Activated CD8-positive, alpha-beta memory T cell treated with anti-CD3 and anti-CD28 coated beads, Interleukin-2, amount 50 U/mL, for 24 hours (primary cell): ENCODE measurements around the gene LOXL3.

ENCODE experiments used
- DNase-seq: peaks from one replicate; pipeline ENCODE4 v3.0.0-alpha.2; 2020; ENCODE audit errors: extremely low read depth

Gene LOXL3

GRCh38 chr2:74505448-74506246, 48.1 kb downstream of the LOXL3 start:
- no peak for DNase-seq

DNA sequence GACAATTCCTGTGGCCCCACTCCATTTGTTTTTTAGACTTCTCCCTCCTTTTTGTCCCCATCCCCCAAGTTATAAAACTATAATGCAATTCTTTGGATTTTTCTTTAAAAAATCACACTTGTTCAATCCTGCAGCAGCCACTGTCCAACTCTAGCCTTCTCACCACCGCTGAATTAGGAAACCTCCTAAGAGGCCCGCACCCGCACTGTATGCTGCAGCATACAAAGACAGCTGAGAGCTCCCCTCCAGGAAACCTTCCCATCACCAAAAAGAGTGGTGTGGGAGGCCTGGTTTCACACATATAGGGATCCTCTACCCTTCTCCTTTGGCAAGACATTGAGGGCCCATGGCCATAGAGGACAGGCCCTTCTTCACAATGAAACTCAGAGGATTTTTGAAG, 49.2 kb downstream of the LOXL3 start:
- no peak for DNase-seq

DNA sequence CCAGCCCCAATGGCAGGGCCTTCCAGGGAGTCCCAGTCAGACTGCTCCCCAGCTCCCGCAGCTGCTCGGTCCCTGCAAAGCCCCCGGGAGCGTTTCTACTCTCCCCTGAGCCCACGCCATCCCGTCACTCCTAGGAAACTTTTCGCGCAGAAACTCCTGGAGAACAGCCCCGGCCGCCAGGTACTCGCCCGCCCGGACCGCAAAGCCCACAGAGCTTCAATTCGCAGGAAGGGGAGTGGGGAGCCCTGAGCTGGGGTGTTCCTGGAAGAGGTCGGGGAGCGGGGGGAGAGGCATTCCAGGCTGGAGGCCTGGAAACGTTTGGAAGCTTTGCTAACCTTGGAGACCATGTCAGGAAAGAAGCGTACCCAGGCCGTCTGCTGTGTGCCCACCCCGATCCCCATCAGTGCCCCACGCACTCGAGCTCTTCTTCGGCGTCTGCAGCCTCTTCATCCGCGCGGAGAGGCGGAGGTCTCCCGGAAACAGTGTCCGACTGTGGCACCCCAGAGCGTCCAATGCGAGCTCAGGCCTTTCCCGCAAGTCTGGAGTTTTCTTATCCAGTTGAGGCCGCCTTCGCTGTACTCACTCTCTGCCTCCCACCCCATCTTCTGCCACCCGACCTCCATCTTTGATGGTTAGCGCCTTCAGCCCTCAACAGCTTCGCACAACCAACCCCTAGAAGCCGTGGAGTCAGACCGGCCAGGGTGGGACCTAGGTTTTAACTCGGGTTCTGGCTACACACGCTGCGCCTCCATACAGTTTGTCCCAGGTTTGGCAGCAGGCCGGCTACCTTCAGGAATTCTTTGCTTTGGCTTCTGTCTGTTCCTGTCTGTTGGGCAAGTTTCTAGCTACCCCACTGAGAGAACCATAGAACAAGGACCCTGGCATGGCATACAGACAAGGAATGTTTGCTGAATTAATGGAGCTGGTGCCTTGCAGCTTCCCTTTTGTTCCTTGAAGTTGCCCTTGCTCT, 50.0 kb downstream of the LOXL3 start:
- no peak for DNase-seq

GRCh38 chr2:74502720-74503505, 50.8 kb downstream of the LOXL3 start:
- no peak for DNase-seq

GRCh38 chr2:74502147-74502719, 51.5 kb downstream of the LOXL3 start:
- DNase-seq: no peak

- no peak for DNase-seq
Observed at GRCh38 chr2:74501335-74502071, 52.2 kb downstream of the LOXL3 start.

DNA sequence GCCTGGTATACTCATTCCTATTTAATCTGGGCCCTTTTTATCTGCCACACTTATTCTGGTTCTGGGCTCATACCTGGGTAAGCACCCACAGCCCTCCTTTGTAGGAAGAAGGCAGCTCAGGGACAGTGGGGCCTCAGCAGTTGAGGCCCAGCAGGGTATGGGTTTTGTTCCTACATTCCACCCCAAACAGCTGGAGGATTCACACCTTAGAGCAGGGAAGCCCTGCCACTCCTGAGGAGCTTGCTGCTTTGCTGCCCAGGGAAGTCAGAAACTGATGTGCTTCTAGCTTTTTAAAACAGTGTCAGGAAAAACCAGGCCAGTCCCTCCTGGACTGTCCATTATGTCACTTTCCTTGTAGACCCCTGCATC, 53.2 kb downstream of the LOXL3 start:
- DNase-seq: no peak

DNA sequence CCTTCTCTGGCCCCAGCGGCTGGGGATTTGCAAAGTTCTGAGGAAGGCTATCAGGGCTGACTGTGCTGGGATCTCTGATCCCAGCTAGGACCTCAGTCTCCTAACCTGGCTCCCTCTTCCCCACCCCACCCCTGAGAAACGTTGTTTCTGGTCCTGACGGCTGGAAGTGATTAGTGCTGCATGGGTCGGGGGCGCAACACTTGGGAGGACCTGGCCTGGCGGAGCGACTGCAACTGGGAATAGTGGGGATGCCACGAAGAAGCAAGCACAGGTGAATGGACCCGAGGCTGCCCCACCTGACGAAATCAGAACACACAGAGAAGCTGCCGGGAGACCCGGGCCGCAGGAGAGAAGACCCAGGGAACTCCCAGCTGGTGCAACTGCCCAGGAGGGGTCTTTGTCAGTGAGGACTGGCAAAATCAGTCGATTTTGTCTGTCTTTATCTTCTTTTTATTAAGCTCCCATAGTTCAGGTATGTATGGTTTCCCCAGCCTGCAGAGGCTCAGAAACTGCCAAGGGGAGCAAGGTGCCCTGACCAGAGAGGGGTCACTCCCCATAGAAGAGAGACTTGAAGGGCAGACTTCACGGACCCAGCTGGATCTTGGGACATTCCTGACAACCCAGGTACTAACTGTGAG, 53.7 kb downstream of the LOXL3 start:
- no peak for DNase-seq

DNA sequence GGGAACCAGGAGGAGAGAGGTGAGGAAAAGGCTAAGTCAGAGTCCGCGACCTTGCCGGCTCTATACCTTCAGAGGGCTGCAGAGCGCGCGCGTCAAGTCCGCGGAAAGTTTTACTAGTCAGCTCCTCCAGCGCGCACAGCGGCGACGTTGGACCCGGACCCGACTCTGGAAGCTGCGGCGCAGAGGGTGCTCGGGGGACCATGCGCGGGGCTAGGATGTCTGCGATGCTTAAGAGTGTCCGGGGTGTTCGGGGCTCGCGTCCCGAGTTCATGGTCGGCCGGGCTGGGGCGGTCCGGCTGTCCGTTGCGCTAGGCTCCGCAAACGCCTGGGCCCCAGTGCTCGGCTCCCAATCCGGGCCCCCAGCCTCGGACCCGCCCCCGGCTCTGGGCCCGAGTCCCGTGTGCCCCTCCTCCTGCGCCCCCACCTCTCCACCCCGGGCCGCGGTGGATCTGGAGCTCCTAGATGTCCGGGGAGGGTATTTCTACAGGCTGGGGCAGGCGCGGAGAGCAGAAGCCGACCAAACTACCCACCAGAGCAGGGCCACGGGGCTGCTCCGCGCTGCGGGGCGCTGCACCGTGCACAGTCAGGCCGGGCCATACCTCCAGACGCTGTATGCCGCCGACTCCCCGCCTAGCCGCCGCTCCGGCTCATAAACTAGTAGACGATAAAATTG, 54.3 kb downstream of the LOXL3 start, which contains the start of gene LBX2:
Gene LBX2, minus strand, starts transcription at position 337 of the 673 bp plus-strand sequence. Its CDS starts 66 bp downstream, at position 271.
- no peak for DNase-seq

DNA sequence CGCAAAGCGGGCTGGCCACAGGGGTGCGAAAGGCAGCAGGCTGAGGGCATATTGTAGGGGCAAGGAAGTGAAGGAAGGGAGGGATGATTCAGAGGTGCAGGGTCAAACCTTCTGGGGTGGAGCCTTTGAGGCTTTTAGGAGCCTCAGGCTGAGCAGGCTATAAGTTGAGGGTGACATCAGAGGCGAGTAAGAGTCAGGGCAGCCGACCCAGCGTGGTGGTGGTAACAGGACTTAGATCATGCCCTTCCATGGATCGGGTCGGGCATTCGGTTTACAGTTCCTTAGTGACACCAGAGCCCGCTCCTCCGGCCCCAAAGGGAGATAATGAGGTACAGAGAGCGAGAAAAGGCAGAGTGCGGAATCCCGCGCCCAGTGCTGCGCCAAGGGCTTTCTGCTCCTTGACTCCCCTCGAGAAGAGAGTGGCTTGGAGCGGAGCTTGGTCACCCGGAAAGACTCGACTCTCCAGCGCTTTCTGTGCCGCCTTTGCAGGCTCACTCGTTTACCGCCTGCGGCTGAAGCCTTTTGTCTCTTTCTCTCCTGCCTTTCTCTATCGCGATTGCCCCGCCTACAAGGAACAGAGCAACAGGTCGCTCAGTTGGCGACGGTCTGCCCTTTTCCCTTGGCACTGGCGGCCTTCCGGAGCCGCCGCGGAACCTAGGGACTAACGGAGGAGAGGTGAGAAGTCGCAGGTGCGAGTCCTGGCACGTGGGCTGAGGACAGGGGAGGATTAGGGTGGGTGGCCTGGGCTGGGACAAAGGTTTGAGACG, 55.1 kb downstream of the LOXL3 start:
- no peak for DNase-seq

- DNase-seq: no peak
Observed at GRCh38 chr2:74497777-74498499, 55.8 kb downstream of the LOXL3 start.

GRCh38 chr2:74496997-74497776, 56.6 kb downstream of the LOXL3 start:
- DNase-seq: no peak

GRCh38 chr2:74495440-74495839, 58.3 kb downstream of the LOXL3 start:
- DNase-seq: no peak

GRCh38 chr2:74493546-74493945, 60.2 kb downstream of the LOXL3 start:
- DNase-seq: no peak

DNA sequence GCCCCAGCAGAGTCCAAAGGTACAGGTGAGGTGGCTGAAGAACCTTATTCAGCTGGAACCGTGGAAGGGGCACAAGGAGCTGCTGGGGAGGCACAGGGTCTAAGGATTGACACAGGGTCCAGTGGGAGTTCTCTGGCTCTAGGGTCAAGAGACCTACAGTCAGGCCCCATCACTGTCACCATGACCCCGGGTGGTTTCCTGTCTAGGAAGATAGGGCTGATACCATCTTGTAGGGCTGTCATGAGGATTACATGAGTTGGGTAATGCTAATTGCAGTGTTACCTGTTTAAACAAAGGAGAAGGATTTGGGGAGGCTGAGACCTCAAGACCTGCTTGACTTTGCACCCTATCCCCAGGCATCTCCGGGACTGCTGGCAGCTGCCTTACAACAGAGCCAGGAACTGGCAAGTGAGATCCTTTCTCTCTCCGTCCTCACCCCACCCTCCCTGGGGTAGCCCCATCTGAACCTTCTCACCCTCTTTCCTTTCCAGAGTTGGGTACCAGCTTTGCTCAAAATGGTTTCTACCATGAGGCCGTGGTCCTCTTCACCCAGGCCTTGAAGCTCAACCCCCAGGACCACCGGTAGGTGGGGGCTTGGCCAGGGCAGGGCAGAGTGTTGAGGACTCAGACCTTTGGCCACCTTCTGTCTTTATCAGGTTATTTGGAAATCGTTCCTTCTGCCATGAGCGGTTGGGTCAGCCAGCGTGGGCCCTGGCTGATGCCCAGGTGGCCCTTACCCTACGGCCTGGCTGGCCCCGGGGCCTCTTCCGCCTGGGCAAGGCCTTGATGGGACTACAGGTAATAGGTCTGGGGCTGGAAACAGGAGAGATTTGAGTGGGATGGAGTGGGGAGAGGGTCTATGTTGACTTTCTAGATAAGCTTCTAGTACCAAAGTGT, 61.8 kb downstream of the LOXL3 start:
- DNase-seq: no peak

DNA sequence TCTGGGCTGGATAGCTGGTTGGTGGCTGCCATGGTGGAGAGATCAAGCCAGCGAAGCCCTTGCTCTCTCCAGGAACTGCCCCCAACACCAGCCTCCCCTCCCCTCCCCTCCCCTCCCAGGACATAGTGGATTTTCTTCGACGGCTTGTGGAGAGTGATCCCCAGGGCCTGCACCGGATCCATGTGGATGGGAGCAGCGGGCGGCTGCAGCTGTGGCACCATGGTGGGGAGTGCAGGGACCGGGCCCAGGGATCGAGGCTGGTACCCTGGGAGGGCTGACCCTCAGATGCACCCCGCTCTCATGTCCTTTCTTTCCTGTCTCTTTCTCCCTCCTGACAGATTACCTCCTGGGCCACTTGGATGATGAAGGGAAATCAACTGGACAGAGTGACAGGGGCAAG, 63.8 kb downstream of the LOXL3 start:
- no peak for DNase-seq
